Esophagus muscularis mucosa (tissue), 4 donors: ENCODE results near the gene DTYMK. TPM values are rescaled to one million over a fixed set of nuclear protein-coding genes. Genes with fewer than 3 reads are reported as not detected.

Source experiments
- DNase-seq: peaks from one replicate; pipeline ENCODE4 v3.0.0-alpha.2; 2017; ENCODE audit errors: extremely low spot score
- H3K27ac ChIP-seq, 4 donors: fragments of 200-600 bp; sonication (generic); replicated peaks in 1 of 4; 1 replicate in 3 of 4; 2 replicates in 1 of 4; pipeline ENCODE4 v1.5.1; 2016 to 2019; ENCODE audit warnings: mild to moderate bottlenecking in 1 of 4
- H3K27me3 ChIP-seq, 4 donors: fragments of 200-600 bp; sonication (generic); one replicate each; pipeline versions ENCODE4 v1.5.1 to v1.6.0; 2016 to 2019
- H3K36me3 ChIP-seq, 4 donors: fragments of 200-600 bp; sonication (generic); one replicate each; pipeline ENCODE4 v1.5.1; 2016 to 2019
- H3K4me1 ChIP-seq, 4 donors: fragments of 200-600 bp; sonication (generic); one replicate each; pipeline ENCODE4 v1.5.1; 2016 to 2019
- H3K4me3 ChIP-seq, 4 donors: fragments of 200-600 bp; sonication (generic); 1 replicate in 2 of 4; 2 replicates in 2 of 4; pipeline ENCODE4 v1.5.1; 2016 to 2019; ENCODE audit warnings: mild to moderate bottlenecking in 4 of 4, moderate library complexity in 1 of 4
- H3K9me3 ChIP-seq, 4 donors: fragments of 200-600 bp; sonication (generic); 1 replicate in 3 of 4; 2 replicates in 1 of 4; pipeline ENCODE4 v1.5.1; 2016 to 2019
- EP300 ChIP-seq: sonication (generic); formaldehyde crosslinking; IDR thresholded peaks from one replicate; pipeline ENCODE4 v1.6.1; 2017; ENCODE audit warnings: antibody characterized with exemption
- POLR2A ChIP-seq: fragments of 450-650 bp; IDR thresholded peaks from one replicate; pipeline ENCODE4 v1.6.1; 2017; ENCODE audit warnings: antibody characterized with exemption, moderate library complexity, mild to moderate bottlenecking, low read depth
- POLR2AphosphoS5 ChIP-seq, 2 donors: sonication (generic); formaldehyde crosslinking; IDR thresholded peaks; one replicate each; pipeline ENCODE4 v1.6.1; 2017; ENCODE audit warnings: antibody characterized with exemption in 2 of 2
- WGBS: methylation state at CpG from one replicate; pipeline ENCODE4 v1.1.5; 2018; 5-methylcytosine and 5-hydroxymethylcytosine counted together
- intact Hi-C: fragments of 100-400 bp; cut with DNase I; formaldehyde crosslinking; loops from one replicate; pipeline ENCODE4 v1.15.1; 2023
- total RNA-seq, 4 donors: library from RNA; depleted of rRNA; stranded (reverse); fragments of >200 nt; gene quantifications; one replicate each; pipeline versions ENCODE4 v1.1.0 to v1.2.1, GENCODE V29; 2016
- TF ChIP-seq, protein P1 (sequence below), 3 experiments: fragments of 200-600 bp in 2 of 3; fragments of 450-650 bp in 1 of 3; sonication (generic) in 2 of 3; IDR thresholded peaks; one replicate each; pipeline ENCODE4 v1.5.1; 2017 to 2019; ENCODE audit warnings: antibody characterized with exemption in 3 of 3, mild to moderate bottlenecking in 2 of 3, moderate library complexity in 1 of 3

The DTYMK gene
- total RNA-seq, 4 donors from 2014 or later: 6.8 to 14.5 (median 10.6) TPM

GRCh38 chr2:241633561-241633960 is 53.1 kb downstream of the DTYMK start:
- DNase-seq: no peak
- intact Hi-C loops: no loop called here
- Histone ChIP-seq H3K27me3 (no peaks in the 10 kb centered on the region), H3K27ac (no peak overlapping the region), H3K9me3 (no peaks in the 10 kb centered on the region), H3K36me3 (peaks cover 22 to 49% (median 41%) of the 10 kb centered on the region in 4 donors), H3K4me3 (no peak overlapping the region), H3K4me1 (peaks cover 14 to 54% (median 36%) of the 10 kb centered on the region in 4 donors)
- WGBS: 91% methylated on average over 11 of the region's 17 CpGs
- no peak for TF ChIP-seq POLR2AphosphoS5 (IDR thresholded peaks at IDR 0.05)
- no peak for TF ChIP-seq EP300
- no peak for TF ChIP-seq POLR2A
- TF ChIP-seq, protein P1, sequence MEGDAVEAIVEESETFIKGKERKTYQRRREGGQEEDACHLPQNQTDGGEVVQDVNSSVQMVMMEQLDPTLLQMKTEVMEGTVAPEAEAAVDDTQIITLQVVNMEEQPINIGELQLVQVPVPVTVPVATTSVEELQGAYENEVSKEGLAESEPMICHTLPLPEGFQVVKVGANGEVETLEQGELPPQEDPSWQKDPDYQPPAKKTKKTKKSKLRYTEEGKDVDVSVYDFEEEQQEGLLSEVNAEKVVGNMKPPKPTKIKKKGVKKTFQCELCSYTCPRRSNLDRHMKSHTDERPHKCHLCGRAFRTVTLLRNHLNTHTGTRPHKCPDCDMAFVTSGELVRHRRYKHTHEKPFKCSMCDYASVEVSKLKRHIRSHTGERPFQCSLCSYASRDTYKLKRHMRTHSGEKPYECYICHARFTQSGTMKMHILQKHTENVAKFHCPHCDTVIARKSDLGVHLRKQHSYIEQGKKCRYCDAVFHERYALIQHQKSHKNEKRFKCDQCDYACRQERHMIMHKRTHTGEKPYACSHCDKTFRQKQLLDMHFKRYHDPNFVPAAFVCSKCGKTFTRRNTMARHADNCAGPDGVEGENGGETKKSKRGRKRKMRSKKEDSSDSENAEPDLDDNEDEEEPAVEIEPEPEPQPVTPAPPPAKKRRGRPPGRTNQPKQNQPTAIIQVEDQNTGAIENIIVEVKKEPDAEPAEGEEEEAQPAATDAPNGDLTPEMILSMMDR (IDR thresholded peaks at IDR 0.05): no peak

DNA sequence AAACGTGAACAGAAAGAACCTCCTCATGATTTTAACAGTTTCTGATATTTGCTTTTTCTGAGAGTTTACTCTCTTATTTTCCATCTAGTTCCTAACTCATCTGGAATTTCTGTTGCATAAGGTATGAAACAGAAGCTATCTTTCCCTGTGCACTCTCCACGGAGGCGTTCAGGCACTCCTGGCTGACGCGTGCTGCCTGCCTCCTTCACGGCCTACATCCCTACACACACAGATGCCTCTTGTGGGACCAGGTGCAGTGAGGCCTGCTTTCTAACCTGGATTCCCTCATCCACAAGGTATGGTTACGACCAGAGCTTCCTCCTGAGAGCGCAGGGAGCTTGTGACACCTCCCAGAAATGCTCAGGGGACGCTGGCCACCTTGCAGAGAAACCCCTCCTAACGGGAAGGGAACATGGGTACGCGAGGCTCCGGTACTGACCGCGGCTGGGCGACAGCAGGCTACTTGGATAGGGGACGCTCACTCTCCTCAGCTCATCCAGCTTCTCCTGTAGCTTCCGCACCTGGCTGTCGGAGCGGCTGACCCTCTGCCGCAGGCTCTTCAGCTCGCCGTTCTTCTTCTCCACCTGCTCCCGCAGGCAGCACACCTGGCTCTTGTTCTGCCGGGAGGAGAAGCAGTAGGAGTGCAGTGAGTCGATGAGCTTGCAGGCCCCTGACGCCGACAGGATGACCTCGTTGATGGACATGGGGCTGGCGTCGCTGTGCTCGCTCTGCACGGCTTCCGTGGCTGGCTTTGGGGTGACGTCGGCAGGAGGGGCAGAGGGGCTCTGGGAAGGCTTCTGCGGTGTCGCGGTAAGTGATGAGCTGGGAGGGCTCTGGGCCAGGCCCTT is 53.9 kb downstream of the DTYMK start:
- WGBS: 93% methylated on average over 35 of the region's 39 CpGs
- intact Hi-C loops: no loop called here
- Histone ChIP-seq H3K4me3 (no peak overlapping the region), H3K36me3 (peaks cover 22 to 57% (median 50%) of the 10 kb centered on the region in 4 donors), H3K27me3 (no peaks in the 10 kb centered on the region), H3K9me3 (no peaks in the 10 kb centered on the region), H3K4me1 (peaks cover 11 to 52% (median 31%) of the 10 kb centered on the region in 4 donors), H3K27ac (no peak overlapping the region)
- no peak for TF ChIP-seq POLR2A
- no peak for TF ChIP-seq POLR2AphosphoS5 (IDR thresholded peaks at IDR 0.05)
- TF ChIP-seq EP300: no peak
- TF ChIP-seq, protein P1 (IDR thresholded peaks at IDR 0.05): no peak
- DNase-seq: no peak

- peaks cover 22 to 63% (median 55%) of the 10 kb centered on the region in 4 donors for H3K36me3 ChIP-seq
- no peaks in the 10 kb centered on the region for H3K27me3 ChIP-seq
- H3K4me3 ChIP-seq: no peak overlapping the region
- TF ChIP-seq POLR2A: no peak
- TF ChIP-seq POLR2AphosphoS5 (IDR thresholded peaks at IDR 0.05): no peak
- TF ChIP-seq, protein P1 (IDR thresholded peaks at IDR 0.05): no peak
- no peak for TF ChIP-seq EP300
- no peaks in the 10 kb centered on the region for H3K9me3 ChIP-seq
- peaks cover 0 to 43% (median 17%) of the 10 kb centered on the region in 4 donors for H3K4me1 ChIP-seq
- H3K27ac ChIP-seq: peak overlapping the region in 1 of 4 donors; percentile 35
- 75% methylated on average over 11 of the region's 11 CpGs for WGBS
- no peak for DNase-seq
- intact Hi-C loops: no loop called here
These were observed 56.7 kb downstream of the DTYMK start for GRCh38 chr2:241629762-241630435.

DNA sequence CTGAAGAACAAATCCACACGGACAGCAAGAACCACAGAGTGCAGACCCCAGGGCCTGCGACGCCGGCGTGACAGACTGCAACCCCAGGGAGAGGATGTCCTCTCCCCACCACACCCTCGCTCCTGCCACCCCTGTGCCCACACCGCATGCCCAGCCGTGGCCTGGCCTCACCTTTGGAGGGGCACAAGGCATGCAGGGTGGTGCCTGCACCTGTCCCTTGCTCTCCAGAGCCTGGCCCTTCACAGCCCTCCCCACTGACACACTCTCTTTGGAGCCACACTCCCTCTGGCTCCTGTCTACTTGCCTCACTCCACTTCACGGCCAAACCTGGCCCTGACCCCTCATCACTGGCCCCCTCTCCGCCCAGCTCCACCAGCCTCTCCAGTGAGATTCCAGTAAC is 58.9 kb downstream of the DTYMK start:
- intact Hi-C loops: no loop called here
- no peak for DNase-seq
- Histone ChIP-seq H3K4me1 (peaks cover 0 to 24% (median 9%) of the 10 kb centered on the region in 4 donors), H3K27me3 (no peaks in the 10 kb centered on the region), H3K4me3 (no peak overlapping the region), H3K27ac (no peak overlapping the region), H3K36me3 (peaks cover 9 to 55% (median 38%) of the 10 kb centered on the region in 4 donors), H3K9me3 (no peaks in the 10 kb centered on the region)
- TF ChIP-seq EP300 (no peak), POLR2AphosphoS5 (IDR thresholded peaks at IDR 0.05) (no peak), POLR2A (no peak)
- TF ChIP-seq, protein P1 (IDR thresholded peaks at IDR 0.05): no peak
- 88% methylated on average over 10 of the region's 10 CpGs for WGBS

Other genes starting within 250 kb of the DTYMK start
- gene STK25, start 178.2 kb downstream of the DTYMK start, total RNA-seq: 100 to 1,000 TPM; 127 to 220 (median 153) TPM
- gene BOK, start 128.1 kb downstream of the DTYMK start, total RNA-seq: 100 to 1,000 TPM in 1 of 4 donors, 10 to 100 TPM in 3; 55.8 to 118 (median 73.7) TPM
- 10 to 100 TPM; 37.0 to 69.8 (median 49.6) TPM for gene THAP4, start 49.7 kb downstream of the DTYMK start, total RNA-seq
- gene ATG4B, start 49.1 kb downstream of the DTYMK start, total RNA-seq: 10 to 100 TPM; 39.1 to 76.0 (median 55.3) TPM
- 10 to 100 TPM; 28.1 to 43.8 (median 30.3) TPM for gene ING5, start 15.2 kb upstream of the DTYMK start, total RNA-seq
- 10 to 100 TPM; 10.9 to 16.3 (median 11.9) TPM for gene D2HGDH, start 47.8 kb upstream of the DTYMK start, total RNA-seq
- 1 to 10 TPM in 1 of 4 donors, not detected in 3; 2.7 TPM for gene GAL3ST2, start 90.0 kb upstream of the DTYMK start, total RNA-seq
- 1 to 10 TPM in 2 of 4 donors, not detected in 2; 1.5 to 5.4 TPM for gene NEU4, start 122.4 kb upstream of the DTYMK start, total RNA-seq
- 1 to 10 TPM in 2 of 4 donors, under 1 TPM in 2; 0.11 to 2.5 (median 1.2) TPM for gene PDCD1, start 172.1 kb upstream of the DTYMK start, total RNA-seq
- gene RTP5, start 182.9 kb upstream of the DTYMK start, total RNA-seq: under 1 TPM in 1 of 4 donors, not detected in 3; 0.17 TPM